ENCODE data around the gene HOXD9.

HOXD9 gene

DNA sequence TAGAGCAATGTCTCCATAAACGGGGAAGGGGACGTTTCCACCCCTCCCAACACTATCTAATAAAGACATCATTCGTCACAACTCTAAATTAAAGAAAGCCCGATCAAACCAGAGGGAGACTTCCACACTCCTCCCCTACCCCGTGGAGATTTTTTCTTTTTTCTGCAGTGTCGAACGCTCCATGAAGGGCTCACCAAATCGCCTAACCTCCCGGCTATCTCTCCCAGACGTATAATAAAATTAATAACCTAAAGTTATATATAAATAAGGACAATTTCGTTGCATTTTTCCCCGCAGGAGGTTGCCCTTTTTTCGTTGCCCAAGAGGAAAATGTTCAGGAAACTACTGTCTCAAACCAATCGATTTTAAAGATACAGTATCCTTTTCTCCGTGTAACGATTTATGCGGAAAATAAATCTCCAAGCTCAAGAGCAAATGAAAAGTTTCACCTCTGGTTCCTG is 41.1 kb upstream of the HOXD9 start:
- H3K4me3 ChIP-seq (ENCODE audit: low read length): no peak overlapping the region
- no peak overlapping the region for H3K27ac ChIP-seq (ENCODE audit: low read depth, low read length)
- H3K4ac ChIP-seq (ENCODE audit: low read depth, low read length): no peak overlapping the region
- no peak overlapping the region for H2BK120ac ChIP-seq (ENCODE audit: low read depth, low read length)
- no peak overlapping the region for H2BK5ac ChIP-seq (ENCODE audit: low read length)
- H3K23ac ChIP-seq (ENCODE audit: low read length): no peak overlapping the region
- H3K79me2 ChIP-seq (ENCODE audit: control insufficient read depth, insufficient read depth, low read length): no peaks in the 10 kb centered on the region
- no peak overlapping the region for H4K8ac ChIP-seq (ENCODE audit: low read depth, low read length)
- H4K5ac ChIP-seq (ENCODE audit: low read length): no peak overlapping the region
- DNase-seq: no peak
- no peak overlapping the region for H2AK5ac ChIP-seq (ENCODE audit: low read length)
- peaks cover 5% of the 10 kb centered on the region for H3K4me1 ChIP-seq (ENCODE audit: control insufficient read depth, low read depth, low read length)
- H3K56ac ChIP-seq (ENCODE audit: low read length): no peak overlapping the region
- no peak overlapping the region for H3K18ac ChIP-seq (ENCODE audit: low read length)
- H2BK15ac ChIP-seq (replicated peaks; ENCODE audit: low read depth): no peak overlapping the region
- no peaks in the 10 kb centered on the region for H3K79me1 ChIP-seq (ENCODE audit: low read length)
- H3K36me3 ChIP-seq (ENCODE audit: control insufficient read depth, insufficient read depth, low read length): no peaks in the 10 kb centered on the region
- H3K4me2 ChIP-seq (ENCODE audit: low read length): no peak overlapping the region
- WGBS (ENCODE audit: extremely low coverage, insufficient coverage, low lambda C conversion rate): no CpG with 5 or more reads among the region's 17 CpGs
- H3K9ac ChIP-seq (ENCODE audit: low read length): no peak overlapping the region
- H3K27me3 ChIP-seq (ENCODE audit: insufficient read depth, low read length, poor library complexity): peaks cover 81% of the 10 kb centered on the region

- Histone ChIP-seq H3K4me3 (ENCODE audit: low read length) (no peak overlapping the region), H3K18ac (ENCODE audit: low read length) (no peak overlapping the region), H3K4me2 (ENCODE audit: low read length) (peak overlapping the region; percentile 23), H3K79me1 (ENCODE audit: low read length) (no peaks in the 10 kb centered on the region), H3K4ac (ENCODE audit: low read depth, low read length) (no peak overlapping the region), H3K27ac (ENCODE audit: low read depth, low read length) (no peak overlapping the region), H3K36me3 (ENCODE audit: control insufficient read depth, insufficient read depth, low read length) (no peaks in the 10 kb centered on the region), H3K79me2 (ENCODE audit: control insufficient read depth, insufficient read depth, low read length) (no peaks in the 10 kb centered on the region), H2BK15ac (replicated peaks; ENCODE audit: low read depth) (no peak overlapping the region), H3K23ac (ENCODE audit: low read length) (peak overlapping the region; percentile 34), H4K5ac (ENCODE audit: low read length) (no peak overlapping the region), H2AK5ac (ENCODE audit: low read length) (no peak overlapping the region), H2BK120ac (ENCODE audit: low read depth, low read length) (no peak overlapping the region), H4K8ac (ENCODE audit: low read depth, low read length) (no peak overlapping the region), H3K27me3 (ENCODE audit: insufficient read depth, low read length, poor library complexity) (peaks cover 82% of the 10 kb centered on the region), H2BK5ac (ENCODE audit: low read length) (no peak overlapping the region), H3K4me1 (ENCODE audit: control insufficient read depth, low read depth, low read length) (peaks cover 5% of the 10 kb centered on the region), H3K9ac (ENCODE audit: low read length) (no peak overlapping the region), H3K56ac (ENCODE audit: low read length) (peak overlapping the region; percentile 51)
- WGBS (ENCODE audit: extremely low coverage, insufficient coverage, low lambda C conversion rate): no CpG with 5 or more reads among the region's 62 CpGs
- DNase-seq: peak; percentile 73
Observed at GRCh38 chr2:176081837-176082524, 40.5 kb upstream of the HOXD9 start.

GRCh38 chr2:176082525-176082823 is 40.0 kb upstream of the HOXD9 start:
- Histone ChIP-seq H3K36me3 (ENCODE audit: control insufficient read depth, insufficient read depth, low read length) (no peaks in the 10 kb centered on the region), H4K8ac (ENCODE audit: low read depth, low read length) (no peak overlapping the region), H3K79me2 (ENCODE audit: control insufficient read depth, insufficient read depth, low read length) (no peaks in the 10 kb centered on the region), H3K56ac (ENCODE audit: low read length) (no peak overlapping the region), H3K18ac (ENCODE audit: low read length) (no peak overlapping the region), H3K4me1 (ENCODE audit: control insufficient read depth, low read depth, low read length) (peaks cover 5% of the 10 kb centered on the region), H3K23ac (ENCODE audit: low read length) (peak overlapping the region; percentile 34), H2BK120ac (ENCODE audit: low read depth, low read length) (no peak overlapping the region), H2BK15ac (replicated peaks; ENCODE audit: low read depth) (no peak overlapping the region), H2BK5ac (ENCODE audit: low read length) (no peak overlapping the region), H3K4me3 (ENCODE audit: low read length) (no peak overlapping the region), H3K27ac (ENCODE audit: low read depth, low read length) (no peak overlapping the region), H3K4ac (ENCODE audit: low read depth, low read length) (no peak overlapping the region), H3K79me1 (ENCODE audit: low read length) (no peaks in the 10 kb centered on the region), H3K9ac (ENCODE audit: low read length) (no peak overlapping the region), H3K27me3 (ENCODE audit: insufficient read depth, low read length, poor library complexity) (peaks cover 86% of the 10 kb centered on the region), H4K5ac (ENCODE audit: low read length) (no peak overlapping the region), H2AK5ac (ENCODE audit: low read length) (no peak overlapping the region), H3K4me2 (ENCODE audit: low read length) (peak overlapping the region; percentile 23)
- WGBS (ENCODE audit: extremely low coverage, insufficient coverage, low lambda C conversion rate): no CpG with 5 or more reads among the region's 10 CpGs
- DNase-seq: no peak

GRCh38 chr2:176082824-176083751 is 39.4 kb upstream of the HOXD9 start:
- DNase-seq: peak; percentile 67
- peaks cover 91% of the 10 kb centered on the region for H3K27me3 ChIP-seq (ENCODE audit: insufficient read depth, low read length, poor library complexity)
- no peak overlapping the region for H3K4ac ChIP-seq (ENCODE audit: low read depth, low read length)
- H2BK120ac ChIP-seq (ENCODE audit: low read depth, low read length): no peak overlapping the region
- peak overlapping the region; percentile 63 for H3K56ac ChIP-seq (ENCODE audit: low read length)
- no peak overlapping the region for H3K4me3 ChIP-seq (ENCODE audit: low read length)
- H2BK15ac ChIP-seq (replicated peaks; ENCODE audit: low read depth): no peak overlapping the region
- no peak overlapping the region for H3K9ac ChIP-seq (ENCODE audit: low read length)
- no peaks in the 10 kb centered on the region for H3K79me1 ChIP-seq (ENCODE audit: low read length)
- H3K23ac ChIP-seq (ENCODE audit: low read length): no peak overlapping the region
- no peak overlapping the region for H4K5ac ChIP-seq (ENCODE audit: low read length)
- H2AK5ac ChIP-seq (ENCODE audit: low read length): no peak overlapping the region
- no CpG with 5 or more reads among the region's 66 CpGs for WGBS (ENCODE audit: extremely low coverage, insufficient coverage, low lambda C conversion rate)
- no peak overlapping the region for H3K27ac ChIP-seq (ENCODE audit: low read depth, low read length)
- H3K4me1 ChIP-seq (ENCODE audit: control insufficient read depth, low read depth, low read length): peaks cover 5% of the 10 kb centered on the region
- no peak overlapping the region for H2BK5ac ChIP-seq (ENCODE audit: low read length)
- H3K36me3 ChIP-seq (ENCODE audit: control insufficient read depth, insufficient read depth, low read length): no peaks in the 10 kb centered on the region
- no peak overlapping the region for H4K8ac ChIP-seq (ENCODE audit: low read depth, low read length)
- H3K79me2 ChIP-seq (ENCODE audit: control insufficient read depth, insufficient read depth, low read length): no peaks in the 10 kb centered on the region
- no peak overlapping the region for H3K18ac ChIP-seq (ENCODE audit: low read length)
- H3K4me2 ChIP-seq (ENCODE audit: low read length): peak overlapping the region; percentile 13

GRCh38 chr2:176083796-176084261 is 38.7 kb upstream of the HOXD9 start, which contains the start of gene EVX2:
Gene EVX2, minus strand, starts transcription at chr2:176083962. Its CDS starts 186 bp downstream, at chr2:176083776.
- Histone ChIP-seq H3K79me2 (ENCODE audit: control insufficient read depth, insufficient read depth, low read length) (no peaks in the 10 kb centered on the region), H2BK5ac (ENCODE audit: low read length) (no peak within 1 kb of the TSS), H2BK120ac (ENCODE audit: low read depth, low read length) (no peak within 1 kb of the TSS), H3K4me3 (ENCODE audit: low read length) (no peak within 1 kb of the TSS), H3K27ac (ENCODE audit: low read depth, low read length) (no peak within 1 kb of the TSS), H4K8ac (ENCODE audit: low read depth, low read length) (no peak within 1 kb of the TSS), H3K23ac (ENCODE audit: low read length) (no peak within 1 kb of the TSS), H2BK15ac (replicated peaks; ENCODE audit: low read depth) (no peak within 1 kb of the TSS), H3K79me1 (ENCODE audit: low read length) (no peaks in the 10 kb centered on the region), H3K4ac (ENCODE audit: low read depth, low read length) (no peak within 1 kb of the TSS), H3K27me3 (ENCODE audit: insufficient read depth, low read length, poor library complexity) (peaks cover 87% of the 10 kb centered on the region), H3K4me1 (ENCODE audit: control insufficient read depth, low read depth, low read length) (peaks cover 5% of the 10 kb centered on the region), H4K5ac (ENCODE audit: low read length) (no peak within 1 kb of the TSS), H3K4me2 (ENCODE audit: low read length) (peak within 1 kb of the TSS; percentile 13), H3K36me3 (ENCODE audit: control insufficient read depth, insufficient read depth, low read length) (no peaks in the 10 kb centered on the region), H2AK5ac (ENCODE audit: low read length) (no peak within 1 kb of the TSS), H3K9ac (ENCODE audit: low read length) (no peak within 1 kb of the TSS), H3K18ac (ENCODE audit: low read length) (no peak within 1 kb of the TSS), H3K56ac (ENCODE audit: low read length) (peak within 1 kb of the TSS; percentile 63)
- WGBS (ENCODE audit: extremely low coverage, insufficient coverage, low lambda C conversion rate): no CpG with 5 or more reads among the region's 27 CpGs
- no peak for DNase-seq
